Activated T-cell treated with anti-CD3 and anti-CD28 coated beads, Interleukin-2, amount 50 U/mL, for 1 hour (primary cell): Measurements from ENCODE around the gene SLC4A4.

Source experiments
- DNase-seq: peaks from one replicate; pipeline ENCODE4 v3.0.0-alpha.2; 2020

SLC4A4 gene

GRCh38 chr4:71474731-71475130 lies 135.9 kb downstream of the SLC4A4 start:
- DNase-seq, result no peak

- no peak for DNase-seq
Measured at GRCh38 chr4:71476240-71476639, 137.4 kb downstream of the SLC4A4 start.

GRCh38 chr4:71486550-71487343 lies 147.9 kb downstream of the SLC4A4 start:
- DNase-seq, result no peak

- DNase-seq, result no peak
Measured at GRCh38 chr4:71487344-71487920, 148.6 kb downstream of the SLC4A4 start.

- DNase-seq, result no peak
Measured at GRCh38 chr4:71494539-71494938, 155.7 kb downstream of the SLC4A4 start.

- no peak for DNase-seq
Measured at GRCh38 chr4:71495454-71495853, 156.6 kb downstream of the SLC4A4 start.

GRCh38 chr4:71497078-71497477 lies 158.3 kb downstream of the SLC4A4 start:
- no peak for DNase-seq

GRCh38 chr4:71498002-71498401 lies 159.2 kb downstream of the SLC4A4 start:
- no peak for DNase-seq

- DNase-seq, result no peak
Measured at GRCh38 chr4:71498625-71499024, 159.8 kb downstream of the SLC4A4 start.

GRCh38 chr4:71501992-71502391 lies 163.2 kb downstream of the SLC4A4 start:
- no peak for DNase-seq

- DNase-seq, result no peak
Measured at GRCh38 chr4:71518283-71518989, 179.6 kb downstream of the SLC4A4 start.

- no peak for DNase-seq
Measured at GRCh38 chr4:71520308-71520707, 181.5 kb downstream of the SLC4A4 start.

- no peak for DNase-seq
Measured at GRCh38 chr4:71520850-71521249, 182.0 kb downstream of the SLC4A4 start.

GRCh38 chr4:71524756-71525155 lies 185.9 kb downstream of the SLC4A4 start:
- no peak for DNase-seq

GRCh38 chr4:71526637-71527406 lies 188.0 kb downstream of the SLC4A4 start:
- DNase-seq, result no peak

GRCh38 chr4:71532407-71532806 lies 193.6 kb downstream of the SLC4A4 start:
- DNase-seq, result no peak

GRCh38 chr4:71533121-71533520 lies 194.3 kb downstream of the SLC4A4 start:
- DNase-seq, result no peak

GRCh38 chr4:71537551-71538065 lies 198.8 kb downstream of the SLC4A4 start:
- DNase-seq, result no peak

- no peak for DNase-seq
Measured at GRCh38 chr4:71538528-71538927, 199.7 kb downstream of the SLC4A4 start.

GRCh38 chr4:71540749-71541269 lies 202.0 kb downstream of the SLC4A4 start:
- no peak for DNase-seq

GRCh38 chr4:71541541-71541940 lies 202.7 kb downstream of the SLC4A4 start:
- no peak for DNase-seq

GRCh38 chr4:71545168-71545567 lies 206.3 kb downstream of the SLC4A4 start:
- no peak for DNase-seq
